H9 (cell line): Measurements from ENCODE around the gene F7. TPM values are rescaled to one million over a fixed set of nuclear protein-coding genes. Genes with fewer than 3 reads are reported as not detected.
A peak's percentile ranks its signal among the peaks of the same experiment; 100 is the strongest.

Experiments
- DNase-seq: peaks from one replicate; pipeline ENCODE4 v3.0.0-alpha.2; 2017
- H2AFZ ChIP-seq: one replicate; pipeline ENCODE4 v1.6.1; 2013; ENCODE audit warnings: mild to moderate bottlenecking, low read length, control low read depth, moderate library complexity
- H2AK5ac ChIP-seq: 2 replicates; pipeline ENCODE4 v1.6.1; 2013; ENCODE audit warnings: low read length, control low read depth, mixed read lengths; ENCODE audit not compliant: insufficient read length
- H2BK120ac ChIP-seq: one replicate; pipeline ENCODE4 v1.6.1; 2013; ENCODE audit warnings: low read depth, mild to moderate bottlenecking, low read length, control low read depth, inconsistent platforms; ENCODE audit not compliant: poor library complexity, severe bottlenecking
- H2BK12ac ChIP-seq: 2 replicates; pipeline ENCODE4 v1.6.1; 2013; ENCODE audit warnings: low read length, control low read depth, mixed read lengths, low read depth; ENCODE audit not compliant: insufficient read length
- H2BK15ac ChIP-seq: 2 replicates; pipeline ENCODE4 v1.6.1; 2013; ENCODE audit warnings: low read depth, low read length, control low read depth
- H2BK20ac ChIP-seq: one replicate; pipeline ENCODE4 v1.6.1; 2013; ENCODE audit warnings: low read depth, mild to moderate bottlenecking, low read length, control low read depth, inconsistent platforms; ENCODE audit not compliant: poor library complexity, severe bottlenecking
- H2BK5ac ChIP-seq: 2 replicates; pipeline ENCODE4 v1.6.1; 2013; ENCODE audit warnings: low read length, control low read depth, mixed read lengths; ENCODE audit not compliant: insufficient read length
- H3K14ac ChIP-seq: 2 replicates; pipeline ENCODE4 v1.6.1; 2013; ENCODE audit warnings: low read length, control low read depth; ENCODE audit not compliant: insufficient read depth
- H3K18ac ChIP-seq: 2 replicates; pipeline ENCODE4 v1.6.1; 2013; ENCODE audit warnings: low read depth, mild to moderate bottlenecking, mixed read lengths, low read length, control low read depth; ENCODE audit not compliant: insufficient read length
- H3K23ac ChIP-seq: 2 replicates; pipeline ENCODE4 v1.6.1; 2013; ENCODE audit warnings: low read length, control low read depth, mixed read lengths, low read depth; ENCODE audit not compliant: insufficient read length
- H3K23me2 ChIP-seq: 2 replicates; pipeline ENCODE4 v1.6.1; 2013; ENCODE audit warnings: low read depth, mild to moderate bottlenecking, mixed read lengths, low read length, control low read depth; ENCODE audit not compliant: insufficient read length, poor library complexity, severe bottlenecking
- H3K27ac ChIP-seq: 2 replicates; pipeline ENCODE4 v1.5.1; 2013; ENCODE audit warnings: low read length, control low read depth, mixed read lengths, low read depth; ENCODE audit not compliant: insufficient read length
- H3K27me3 ChIP-seq: 2 replicates; pipeline ENCODE4 v1.6.1; 2013; ENCODE audit warnings: low read length, control low read depth, inconsistent platforms; ENCODE audit not compliant: insufficient read depth
- H3K4ac ChIP-seq: 2 replicates; pipeline ENCODE4 v1.6.1; 2013; ENCODE audit warnings: low read depth, mild to moderate bottlenecking, control low read depth, inconsistent platforms, low read length, moderate library complexity
- H3K4me1 ChIP-seq: 2 replicates; pipeline ENCODE4 v1.6.1; 2013; ENCODE audit warnings: low read length, control low read depth, inconsistent platforms; ENCODE audit not compliant: insufficient read depth
- H3K4me2 ChIP-seq: 2 replicates; pipeline ENCODE4 v1.6.1; 2013; ENCODE audit warnings: low read length, control low read depth, mixed read lengths; ENCODE audit not compliant: insufficient read length, insufficient read depth
- H3K56ac ChIP-seq: 2 replicates; pipeline ENCODE4 v1.6.1; 2013; ENCODE audit warnings: low read depth, mild to moderate bottlenecking, mixed read lengths, low read length, control low read depth; ENCODE audit not compliant: insufficient read length
- H3K79me1 ChIP-seq: 2 replicates; pipeline ENCODE4 v1.6.1; 2013; ENCODE audit warnings: low read depth, mild to moderate bottlenecking, moderate library complexity, low read length, control low read depth, inconsistent platforms; ENCODE audit not compliant: insufficient read depth, poor library complexity, severe bottlenecking
- H3K79me2 ChIP-seq: 2 replicates; pipeline ENCODE4 v1.6.1; 2013; ENCODE audit warnings: low read length, control low read depth, inconsistent platforms; ENCODE audit not compliant: insufficient read depth
- H3K9ac ChIP-seq: 2 replicates; pipeline ENCODE4 v1.6.1; 2013; ENCODE audit warnings: low read length, control low read depth, mixed read lengths; ENCODE audit not compliant: insufficient read length; ENCODE audit errors: extremely low read depth
- H3K9me3 ChIP-seq: one replicate; pipeline ENCODE4 v1.6.1; 2013; ENCODE audit warnings: low read depth, low read length, inconsistent platforms; ENCODE audit not compliant: control insufficient read depth
- H3T11ph ChIP-seq: one replicate; pipeline ENCODE4 v1.6.1; 2013; ENCODE audit warnings: mild to moderate bottlenecking, low read length, control low read depth, inconsistent platforms
- H4K20me1 ChIP-seq: one replicate; pipeline ENCODE4 v1.6.1; 2013; ENCODE audit not compliant: control insufficient read depth, insufficient read length, insufficient read depth
- H4K5ac ChIP-seq: 2 replicates; pipeline ENCODE4 v1.6.1; 2013; ENCODE audit warnings: low read depth, mild to moderate bottlenecking, mixed read lengths, low read length, control low read depth; ENCODE audit not compliant: insufficient read length
- H4K8ac ChIP-seq: replicated peaks from 2 replicates; pipeline ENCODE4 v1.6.1; 2013; ENCODE audit warnings: low read length, control low read depth, mixed read lengths, low read depth; ENCODE audit not compliant: insufficient read length
- H4K91ac ChIP-seq: 2 replicates; pipeline ENCODE4 v1.6.1; 2013; ENCODE audit warnings: low read depth, mild to moderate bottlenecking, moderate library complexity, mixed read lengths, low read length, control low read depth; ENCODE audit not compliant: insufficient read length
- H3K27ac Mint-ChIP-seq, 3 experiments: 2 replicates in 2 of 3; 3 replicates in 1 of 3; pipeline ENCODE4 v1.8.0; 2020 to 2021; ENCODE audit warnings: mixed read lengths in 3 of 3, mild to moderate bottlenecking in 1 of 3, moderate library complexity in 1 of 3
- H3K27me3 Mint-ChIP-seq: 2 replicates; pipeline ENCODE4 v1.8.0; 2021; ENCODE audit warnings: low read depth, mild to moderate bottlenecking, moderate library complexity, mixed read lengths
- H3K36me3 Mint-ChIP-seq, 3 experiments: 2 replicates in 2 of 3; 3 replicates in 1 of 3; pipeline ENCODE4 v1.8.0; 2020 to 2021; ENCODE audit warnings: low read depth in 3 of 3, mixed read lengths in 3 of 3; ENCODE audit not compliant: insufficient read depth in 1 of 3
- H3K4me1 Mint-ChIP-seq, 2 experiments: 2 replicates each; pipeline ENCODE4 v1.8.0; 2020; ENCODE audit warnings: mixed read lengths in 2 of 2
- H3K4me3 Mint-ChIP-seq, 2 experiments: 2 replicates in 1 of 2; 3 replicates in 1 of 2; pipeline ENCODE4 v1.8.0; 2020 to 2021; ENCODE audit warnings: mild to moderate bottlenecking in 2 of 2, mixed read lengths in 2 of 2, moderate library complexity in 1 of 2
- H3K9me3 Mint-ChIP-seq, 2 experiments: 2 replicates in 1 of 2; 3 replicates in 1 of 2; pipeline ENCODE4 v1.8.0; 2020; ENCODE audit warnings: mild to moderate bottlenecking in 2 of 2, mixed read lengths in 2 of 2, moderate library complexity in 1 of 2
- WGBS: extraction: QIAGEN DNeasy Blood & Tissue Kit; methylation state at CpG from one replicate; pipeline ENCODE4 v1.1.7; 2013; ENCODE audit warnings: missing lambda C conversion rate, low lambda C conversion rate, mixed read lengths; ENCODE audit not compliant: insufficient read length; ENCODE audit errors: extremely low coverage; 5-methylcytosine and 5-hydroxymethylcytosine counted together
- total RNA-seq: library from RNA; stranded (reverse); gene quantifications from 2 replicates; pipeline ENCODE4 v1.2.1, GENCODE V29; 2021
- TF ChIP-seq, protein P1 (sequence below): fragments of 200-600 bp; sonication (generic); conservative IDR thresholded peaks from 3 replicates; pipeline ENCODE4 v1.8.0; 2021; ENCODE audit warnings: antibody characterized with exemption, mild to moderate bottlenecking

F7 gene
- total RNA-seq, 1 experiment from 2014 or later: 0.81 TPM

DNA sequence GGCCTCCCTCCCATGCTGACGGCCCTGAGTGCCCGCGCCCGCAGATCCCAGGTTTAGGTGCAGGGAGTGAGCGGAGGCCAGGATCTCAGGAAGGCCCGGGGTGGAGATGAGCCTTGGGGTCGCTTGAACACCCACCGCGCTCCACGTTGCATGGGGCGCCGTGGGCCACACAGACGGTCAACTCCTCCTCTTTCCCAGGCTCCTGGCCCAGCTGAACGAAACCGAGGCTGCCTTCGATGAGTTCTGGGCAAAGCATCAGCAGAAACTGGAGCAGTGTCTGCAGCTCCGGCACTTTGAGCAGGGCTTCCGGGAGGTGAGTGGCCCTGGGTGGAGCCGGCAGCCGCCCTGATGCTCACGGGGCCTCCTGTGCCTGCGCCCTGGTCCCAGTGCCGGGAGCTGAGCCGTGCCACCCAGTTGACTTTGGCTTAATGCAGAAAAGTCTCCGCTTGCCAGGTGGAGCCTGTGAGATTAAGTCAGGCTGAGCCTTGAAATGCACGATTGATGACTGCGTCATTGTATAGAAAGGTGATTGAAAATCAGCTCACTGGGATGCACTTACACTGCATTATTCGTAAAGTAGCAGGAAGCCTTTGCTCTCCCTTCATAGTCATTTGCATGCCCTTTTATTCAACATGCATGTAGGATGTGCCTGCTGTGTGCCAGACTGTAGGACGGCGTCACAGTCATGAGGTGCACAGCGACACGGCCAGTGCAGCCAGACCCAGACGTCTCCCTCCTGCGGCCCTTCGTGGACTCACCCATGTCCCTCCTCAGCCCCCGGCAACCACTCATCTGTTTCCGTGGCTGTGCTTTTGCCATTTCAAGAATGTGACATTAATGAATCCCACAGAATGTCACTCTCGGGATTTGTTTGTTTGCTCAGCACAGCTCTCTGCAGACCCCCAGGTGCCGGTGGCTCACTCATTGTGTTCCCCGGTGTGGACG, 35.5 kb upstream of the F7 start:
- Histone ChIP-seq H3K23me2 (no peaks in the 10 kb centered on the region), H3K56ac (no peak overlapping the region), H3K4me1 (no peaks in the 10 kb centered on the region; the same call in 1 of the 2 replicates), H3K4me2 (no peak overlapping the region), H3K79me1 (no peaks in the 10 kb centered on the region), H3K23ac (no peak overlapping the region), H3K14ac (no peak overlapping the region), H2BK120ac (no peak overlapping the region), H3T11ph (no peak overlapping the region), H3K27ac (no peak overlapping the region), H2AFZ (no peak overlapping the region), H3K9ac (no peak overlapping the region), H4K5ac (no peak overlapping the region), H3K18ac (no peak overlapping the region), H2BK15ac (no peak overlapping the region), H2BK5ac (no peak overlapping the region), H2BK20ac (no peak overlapping the region), H3K9me3 (no peaks in the 10 kb centered on the region), H4K8ac (no peak overlapping the region), H3K79me2 (no peaks in the 10 kb centered on the region), H3K27me3 (no peaks in the 10 kb centered on the region), H4K91ac (no peak overlapping the region), H4K20me1 (no peaks in the 10 kb centered on the region), H3K4ac (no peak overlapping the region), H2AK5ac (no peak overlapping the region), H2BK12ac (no peak overlapping the region)
- H3K36me3 Mint-ChIP-seq: peaks cover 8 to 9% (median 9%) of the 10 kb centered on the region in 3 experiments; a peak in 4 of 7 replicates
- no peak overlapping the region for H3K4me3 Mint-ChIP-seq
- peaks cover 0 to 6% of the 10 kb centered on the region in 2 experiments; a peak in 3 of 5 replicates for H3K9me3 Mint-ChIP-seq
- TF ChIP-seq, protein P1, sequence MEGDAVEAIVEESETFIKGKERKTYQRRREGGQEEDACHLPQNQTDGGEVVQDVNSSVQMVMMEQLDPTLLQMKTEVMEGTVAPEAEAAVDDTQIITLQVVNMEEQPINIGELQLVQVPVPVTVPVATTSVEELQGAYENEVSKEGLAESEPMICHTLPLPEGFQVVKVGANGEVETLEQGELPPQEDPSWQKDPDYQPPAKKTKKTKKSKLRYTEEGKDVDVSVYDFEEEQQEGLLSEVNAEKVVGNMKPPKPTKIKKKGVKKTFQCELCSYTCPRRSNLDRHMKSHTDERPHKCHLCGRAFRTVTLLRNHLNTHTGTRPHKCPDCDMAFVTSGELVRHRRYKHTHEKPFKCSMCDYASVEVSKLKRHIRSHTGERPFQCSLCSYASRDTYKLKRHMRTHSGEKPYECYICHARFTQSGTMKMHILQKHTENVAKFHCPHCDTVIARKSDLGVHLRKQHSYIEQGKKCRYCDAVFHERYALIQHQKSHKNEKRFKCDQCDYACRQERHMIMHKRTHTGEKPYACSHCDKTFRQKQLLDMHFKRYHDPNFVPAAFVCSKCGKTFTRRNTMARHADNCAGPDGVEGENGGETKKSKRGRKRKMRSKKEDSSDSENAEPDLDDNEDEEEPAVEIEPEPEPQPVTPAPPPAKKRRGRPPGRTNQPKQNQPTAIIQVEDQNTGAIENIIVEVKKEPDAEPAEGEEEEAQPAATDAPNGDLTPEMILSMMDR: no peak
- no peak for DNase-seq
- H3K27ac Mint-ChIP-seq: peak overlapping the region in 1 of 3 experiments; percentile 20; a peak in 2 of 7 replicates
- H3K27me3 Mint-ChIP-seq: no peaks in the 10 kb centered on the region
- WGBS: no CpG with 5 or more reads among the region's 41 CpGs
- H3K4me1 Mint-ChIP-seq: peaks cover 6% of the 10 kb centered on the region in 2 experiments
